ENCODE results near the gene TMEM154. TPM values are rescaled to one million over a fixed set of nuclear protein-coding genes. Genes with fewer than 3 reads are reported as not detected.

TMEM154 gene
- total and polyA plus RNA-seq, 10 of the 15 experiments (the other 5 are each of a cell fraction or from before 2014, with no cell fraction given): 5.1 to 41.4 (median 18.2) TPM

GRCh38 chr4:152571770-152572169, 108.0 kb downstream of the TMEM154 start:
- FAIRE-seq (no peak), DNase-seq (ENCODE audit: low read depth, low spot score) (no peak), ATAC-seq (no peak)
- no peak overlapping the region for H3K4me3 ChIP-seq
- ChIA-PET POLR2A (interaction anchor here (1.5 to 2.5 kb wide), 2 partner anchors 10 to 21 kb away, joined by 5 to 10 read pairs; no protein-coding TSS in a partner anchor), CTCF (interaction anchor here (1.0 to 1.4 kb wide), 2 partner anchors 10 to 67 kb away, joined by 3 read pairs; no protein-coding TSS in a partner anchor), SMC1A (ENCODE audit: uncharacterized antibody, unreplicated experiment) (interaction anchor here (1.5 to 2.1 kb wide), 6 partner anchors 10 to 63 kb away, joined by 3 to 11 read pairs (median 4); no protein-coding TSS in a partner anchor), RAD21 (ENCODE audit: unreplicated experiment) (interaction anchor here (1.0 to 1.7 kb wide), 8 partner anchors 10 to 71 kb away, joined by 3 to 7 read pairs (median 4); no protein-coding TSS in a partner anchor)
- H3K36me3 ChIP-seq (ENCODE audit: control insufficient read depth in 2 of 2, insufficient read depth in 2 of 2, low read length in 1 of 2): no peaks in the 10 kb centered on the region
- 100% methylated on average over 1 of the region's 1 CpG for WGBS (ENCODE audit: insufficient coverage, insufficient replicate concordance, low lambda C conversion rate, missing lambda C conversion rate)
- H3K4me1 ChIP-seq (ENCODE audit: control insufficient read depth, insufficient read depth, low read length): peaks cover 4% of the 10 kb centered on the region; the same call in 1 of the 2 replicates
- no peaks in the 10 kb centered on the region; the same call in 2 of the 3 replicates for H3K9me3 ChIP-seq (replicated peaks; ENCODE audit: control insufficient read depth, insufficient read depth, low read length)
- H4K20me1 ChIP-seq (ENCODE audit: control insufficient read depth, insufficient read depth): no peaks in the 10 kb centered on the region
- in situ Hi-C loops (cut with MboI): no loop called here
- no peak overlapping the region for H2AFZ ChIP-seq (ENCODE audit: control insufficient read depth, low read depth, low read length)
- BruUV-seq (replicated peaks): no TSS peak
- TF ChIP-seq TBL1XR1 (IDR thresholded peaks at IDR 0.05; ENCODE audit: low read depth, low read length) (no peak), JUND (IDR thresholded peaks at IDR 0.05; ENCODE audit: low read depth, low read length) (no peak), ZNF622 (IDR thresholded peaks at IDR 0.05) (no peak), RFX5 (IDR thresholded peaks at IDR 0.05; ENCODE audit: low read depth, low read length) (no peak), ZNF384 (IDR thresholded peaks at IDR 0.05; ENCODE audit: borderline replicate concordance, low read depth, low read length) (no peak), IRF5 (IDR thresholded peaks at IDR 0.05; ENCODE audit: borderline replicate concordance) (no peak), PKNOX1 (IDR thresholded peaks at IDR 0.05) (no peak)
- no peaks in the 10 kb centered on the region for H3K27me3 ChIP-seq (replicated peaks in 1 of 2; ENCODE audit: control insufficient read depth in 2 of 2, insufficient read depth in 2 of 2, low read length in 1 of 2)
- intact Hi-C loops (cut with micrococcal nuclease; ENCODE audit: unreplicated experiment): no loop called here
- H3K9ac ChIP-seq (ENCODE audit: control insufficient read depth, insufficient read depth, low read length): no peak overlapping the region
- H3K79me2 ChIP-seq (ENCODE audit: control insufficient read depth, insufficient read depth, low read length): no peaks in the 10 kb centered on the region
- H3K4me2 ChIP-seq (ENCODE audit: control insufficient read depth, insufficient read depth): no peak overlapping the region; the same call in 1 of the 2 replicates
- no peak overlapping the region for H3K27ac ChIP-seq (ENCODE audit: control insufficient read depth, insufficient read depth)
